NT2/D1 (cell line): ENCODE data around the gene RNF130.

Source experiments
- YY1 ChIP-seq: IDR thresholded peaks from 2 replicates; pipeline ENCODE4 v1.6.1; 2011; ENCODE audit not compliant: insufficient read length, insufficient read depth
- ZNF274 ChIP-seq: IDR thresholded peaks from 2 replicates; pipeline ENCODE4 v1.6.1; 2011; ENCODE audit warnings: mild to moderate bottlenecking, low read depth, low read length

DNA sequence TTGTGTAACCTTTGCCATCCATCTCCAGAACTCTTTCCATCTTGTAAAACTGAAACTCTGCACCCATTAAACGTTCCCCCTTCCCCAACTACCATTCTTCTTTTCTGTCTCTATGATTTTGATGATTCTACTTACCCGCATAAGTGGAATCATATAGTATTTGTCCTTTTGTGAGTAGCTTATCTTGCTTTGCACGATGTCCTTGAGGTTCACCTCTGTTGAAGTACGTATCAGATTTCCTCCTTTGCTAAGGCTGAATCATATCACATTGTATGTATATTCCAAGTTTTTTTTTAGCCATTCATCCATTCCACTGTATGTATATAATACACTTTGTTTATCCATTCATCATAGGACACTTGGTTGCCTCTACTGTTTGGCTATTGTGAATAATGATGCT, 2.9 kb upstream of the RNF130 start:
- TF ChIP-seq YY1 = no peak
- no peak for TF ChIP-seq ZNF274
